GM18907 (cell line): Measurements from ENCODE around the gene TMEM132E.

Experiments used
- ATAC-seq: cut with Tn5 transposase; IDR thresholded peaks from one replicate; pipeline ENCODE4 v1.9.1; 2021; ENCODE audit warnings: mild to moderate bottlenecking, moderate library complexity; ENCODE audit not compliant: unreplicated experiment

The TMEM132E gene

DNA sequence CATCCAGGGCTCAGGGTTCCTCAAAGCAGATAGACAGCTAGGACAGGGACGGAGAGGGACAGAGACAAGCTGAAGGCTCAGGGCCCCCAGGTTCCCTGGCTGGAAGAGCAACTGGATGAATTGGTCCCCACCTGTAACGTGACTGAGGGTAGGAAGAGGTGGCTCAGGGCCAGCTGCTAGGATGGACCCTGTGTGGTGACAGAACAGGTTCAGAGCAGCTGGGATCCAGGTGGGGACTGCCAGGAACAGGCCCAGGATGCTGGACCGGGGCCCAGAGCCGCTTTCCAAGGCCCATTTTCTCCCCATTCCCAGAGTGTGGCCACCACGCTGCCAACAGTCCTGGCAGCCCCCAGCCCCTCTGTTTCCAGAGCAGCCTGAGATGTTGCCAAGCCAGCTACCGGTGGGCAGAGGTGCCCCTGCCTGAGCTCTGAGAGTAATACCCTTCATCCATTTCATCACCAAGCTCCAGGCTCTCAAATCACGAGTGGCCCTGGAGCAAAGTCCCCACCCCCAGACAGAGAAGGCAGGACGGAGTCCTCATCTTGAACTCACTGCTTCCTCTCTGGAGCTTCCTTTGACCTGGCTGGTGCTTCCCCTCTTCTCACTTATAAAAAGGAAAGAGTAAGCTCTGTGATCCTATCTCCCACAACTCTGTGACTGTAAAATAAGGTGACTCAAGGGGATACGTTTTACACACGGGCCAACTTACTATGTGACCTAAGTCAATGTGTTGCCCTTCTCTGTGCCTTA, 79.6 kb downstream of the TMEM132E start:
- ATAC-seq: no peak

DNA sequence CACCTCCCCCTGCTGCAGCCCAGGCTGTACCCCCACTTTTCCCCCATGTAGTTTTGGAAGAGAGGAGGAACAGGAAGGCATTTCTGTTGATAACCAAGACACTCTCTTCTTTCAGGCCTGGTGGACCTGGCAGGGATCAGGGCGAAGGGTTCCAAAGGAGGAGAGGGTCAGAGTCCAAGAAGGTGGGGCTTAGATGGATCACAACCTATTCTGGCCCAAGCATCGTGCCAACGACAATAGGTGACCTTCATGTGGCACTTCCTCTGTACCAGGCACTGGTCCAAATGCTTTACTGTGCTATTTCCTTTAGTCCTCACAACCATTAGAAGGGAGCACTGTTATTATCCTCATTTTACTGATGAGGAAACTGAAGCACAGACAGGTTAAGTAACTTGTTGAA, 84.3 kb downstream of the TMEM132E start:
- ATAC-seq: no peak

DNA sequence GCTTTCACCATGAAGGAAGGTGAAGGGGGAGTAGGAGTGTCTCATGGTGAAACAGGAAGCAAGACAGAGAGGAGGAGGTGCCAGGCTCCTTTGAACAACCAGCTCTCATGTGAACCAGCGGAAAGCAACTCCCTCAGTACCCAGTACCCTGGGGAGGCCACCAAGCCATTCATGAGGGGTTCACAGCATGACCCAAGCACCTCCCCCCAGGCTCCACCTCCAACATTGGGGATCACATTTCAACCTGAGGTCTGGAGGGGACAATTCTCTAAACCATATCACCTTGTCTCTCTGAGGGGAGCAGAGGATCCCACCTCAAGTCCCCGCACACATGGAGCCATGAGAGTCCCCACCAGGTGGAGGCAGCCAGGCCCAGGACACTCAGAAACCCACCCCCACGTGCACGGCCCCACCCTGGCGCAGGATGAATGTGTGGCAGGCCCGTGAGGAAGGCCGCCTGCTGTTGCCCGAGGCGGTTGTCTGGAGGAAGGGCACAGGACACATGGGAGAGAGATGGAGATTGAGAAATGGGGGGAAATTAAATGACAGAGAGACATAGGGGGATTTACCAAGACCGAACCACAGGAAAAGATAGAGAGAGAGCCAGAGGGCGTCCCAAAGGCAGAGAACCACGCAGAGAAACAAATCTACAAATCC, 85.9 kb downstream of the TMEM132E start:
- no peak for ATAC-seq

DNA sequence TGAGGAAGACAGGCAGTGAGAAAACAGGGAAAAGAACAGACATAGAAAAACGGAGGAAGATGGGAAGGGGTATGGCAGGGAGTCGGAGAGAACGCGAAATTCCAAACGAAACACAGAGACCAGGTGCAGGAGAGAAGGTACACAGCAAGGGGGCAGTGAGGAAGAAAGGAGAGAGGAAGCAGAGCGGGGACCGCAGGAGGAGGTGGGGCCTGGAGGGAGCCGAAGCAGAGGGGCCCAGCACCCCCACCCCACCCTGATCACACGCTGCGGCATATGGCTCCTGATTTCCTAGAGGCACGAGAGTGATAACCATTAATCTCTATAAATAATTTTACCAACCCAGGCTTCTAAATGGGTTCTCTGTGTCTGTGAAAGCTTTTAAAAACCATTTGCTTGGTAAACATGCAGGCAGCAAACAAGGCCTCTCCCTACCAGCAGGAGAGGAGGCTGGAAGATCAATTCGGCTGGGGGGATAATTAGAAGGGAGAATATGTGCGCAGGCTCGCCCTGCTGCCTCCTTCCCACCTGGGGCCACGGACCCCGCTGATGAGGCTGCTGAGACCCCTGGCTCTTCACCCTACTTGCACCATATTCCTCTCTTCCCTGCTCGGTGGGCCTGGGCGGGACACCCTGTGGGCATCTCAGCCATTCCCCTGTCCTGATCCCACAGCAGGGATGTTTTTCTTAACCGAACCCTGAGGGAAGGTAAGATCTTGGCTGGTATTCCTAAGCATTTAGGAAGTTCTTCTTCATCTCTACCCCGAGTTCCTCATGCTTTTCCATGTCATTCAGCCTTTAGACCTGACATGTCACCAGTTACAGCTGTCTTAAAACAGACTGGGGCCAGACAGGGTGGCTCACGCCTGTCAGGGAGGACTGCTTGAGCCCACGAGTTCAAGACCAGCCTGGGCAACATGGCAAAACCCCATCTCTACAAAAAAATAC, 86.7 kb downstream of the TMEM132E start:
- no peak for ATAC-seq

DNA sequence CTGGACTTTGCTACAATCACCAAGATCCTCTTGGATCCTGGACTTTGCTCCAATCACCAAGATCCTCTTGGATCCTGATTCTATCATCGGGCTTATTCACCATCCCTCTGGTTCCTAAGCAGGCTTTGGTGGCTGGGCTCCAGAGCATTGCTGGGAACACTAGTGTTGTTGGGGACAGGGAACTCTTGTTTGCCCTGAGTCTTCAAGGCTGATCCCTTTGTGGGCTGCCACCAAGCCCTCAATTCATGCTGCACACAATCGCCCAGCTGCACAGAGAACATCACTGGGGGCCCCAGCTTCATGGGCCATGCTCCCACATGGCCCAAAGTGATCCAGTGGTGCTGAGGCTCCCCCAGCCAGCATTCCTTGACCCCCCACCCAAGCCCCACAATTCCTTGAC, 88.3 kb downstream of the TMEM132E start:
- no peak for ATAC-seq

DNA sequence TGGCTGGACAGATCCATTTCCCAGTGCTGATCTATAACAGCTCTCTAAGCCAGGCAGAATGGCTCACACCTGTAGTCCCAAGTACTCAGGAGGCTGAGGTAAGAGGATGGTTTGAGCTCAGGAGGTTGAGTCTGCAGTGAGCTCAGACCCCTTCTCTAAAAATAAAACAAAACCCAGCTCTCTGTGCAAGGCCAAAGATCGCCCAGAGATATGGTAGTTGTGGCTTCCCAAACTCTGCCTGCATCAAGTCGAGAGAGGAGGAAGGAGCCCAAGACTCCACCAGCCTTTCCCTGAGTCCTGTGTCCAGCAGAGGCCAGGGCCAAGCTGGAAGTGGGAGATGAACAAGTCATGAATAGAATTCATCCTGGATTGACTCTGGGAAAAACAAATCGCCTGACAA, 88.8 kb downstream of the TMEM132E start:
- ATAC-seq: no peak

DNA sequence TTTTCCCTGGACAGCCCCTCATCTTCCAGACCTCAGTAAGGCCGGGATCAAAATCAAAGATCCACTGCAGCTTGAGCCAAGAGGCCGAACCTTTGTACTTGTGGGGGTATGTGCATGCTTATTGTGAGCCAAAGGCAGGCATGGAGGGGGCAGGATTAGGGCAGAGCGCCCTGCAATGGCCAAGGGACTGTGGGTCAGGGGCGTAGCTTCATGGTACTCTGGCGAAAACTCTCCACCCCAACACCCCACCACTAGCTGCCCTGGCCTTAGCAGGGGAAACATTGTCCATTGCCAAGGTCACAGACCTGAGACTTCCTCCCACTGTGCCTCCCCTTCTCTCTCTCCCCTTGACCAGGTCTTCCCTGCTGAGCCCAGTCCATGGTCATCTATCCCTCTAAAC, 90.1 kb downstream of the TMEM132E start:
- ATAC-seq: no peak

DNA sequence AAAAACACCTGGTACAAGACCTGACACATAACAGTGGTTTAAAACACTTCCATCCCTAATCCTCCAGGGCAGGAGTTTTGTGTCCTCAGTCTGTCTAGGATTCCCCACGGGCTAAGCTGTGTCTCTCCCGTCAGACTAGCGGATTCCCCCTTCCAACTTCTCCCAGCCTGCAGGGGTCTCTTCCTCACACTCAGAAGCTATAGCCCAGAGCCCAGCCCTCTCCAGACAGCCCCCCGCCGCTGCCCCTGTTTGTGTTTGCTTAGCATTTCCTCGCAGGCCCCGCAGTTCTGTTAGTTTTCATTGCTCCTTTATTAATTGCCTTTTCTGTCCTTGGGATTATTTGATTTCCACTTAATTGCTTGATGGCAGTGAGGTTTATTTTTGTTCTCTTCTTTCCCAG, 91.2 kb downstream of the TMEM132E start:
- ATAC-seq: no peak

DNA sequence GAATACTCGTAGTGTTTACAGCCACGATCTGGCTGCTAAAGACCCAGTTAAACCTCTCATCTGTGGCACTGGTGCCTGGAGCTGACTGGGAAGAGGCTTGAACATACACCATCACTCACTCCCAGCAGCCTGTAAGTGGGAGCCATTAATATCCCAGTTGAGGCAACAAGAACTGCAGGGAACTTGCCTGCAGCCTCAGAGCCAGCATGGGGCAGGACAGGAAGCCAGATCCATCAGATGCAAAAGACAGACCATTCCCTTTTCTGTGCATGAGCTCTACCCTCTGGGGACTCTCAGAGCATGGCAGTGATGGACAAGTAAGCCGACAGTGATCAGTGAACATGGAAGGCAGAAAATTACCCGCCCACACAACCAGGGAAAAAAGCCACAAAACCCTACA, 91.8 kb downstream of the TMEM132E start:
- ATAC-seq: no peak

DNA sequence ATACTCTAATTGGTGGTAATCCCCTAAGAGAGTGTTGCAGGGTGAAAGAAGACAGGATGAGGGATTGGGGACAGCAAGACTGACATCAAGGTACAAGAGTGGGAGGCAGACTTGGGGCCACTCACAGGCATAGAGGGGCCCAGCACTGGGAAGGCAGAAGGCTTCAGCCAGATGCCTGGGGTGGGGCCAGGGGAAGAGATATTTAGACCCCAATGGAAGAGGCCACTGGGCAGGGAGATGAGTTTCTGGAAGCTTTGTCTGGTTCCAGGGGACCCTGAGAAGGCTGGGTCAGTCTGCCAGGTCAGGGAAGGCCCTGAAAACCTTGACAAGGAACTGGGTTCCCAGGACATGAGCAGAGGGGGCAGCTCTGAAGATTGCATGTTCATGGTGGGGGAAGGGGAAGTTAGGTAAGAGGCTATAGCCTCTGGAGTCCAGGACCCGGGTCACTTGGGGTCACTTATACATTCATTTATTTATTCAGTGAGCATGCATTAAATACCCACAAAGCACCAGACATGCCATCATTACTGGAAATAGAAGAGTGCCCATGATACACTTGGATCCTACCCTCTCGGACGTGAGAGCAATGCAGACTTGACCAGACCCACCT, 92.9 kb downstream of the TMEM132E start:
- ATAC-seq: no peak

DNA sequence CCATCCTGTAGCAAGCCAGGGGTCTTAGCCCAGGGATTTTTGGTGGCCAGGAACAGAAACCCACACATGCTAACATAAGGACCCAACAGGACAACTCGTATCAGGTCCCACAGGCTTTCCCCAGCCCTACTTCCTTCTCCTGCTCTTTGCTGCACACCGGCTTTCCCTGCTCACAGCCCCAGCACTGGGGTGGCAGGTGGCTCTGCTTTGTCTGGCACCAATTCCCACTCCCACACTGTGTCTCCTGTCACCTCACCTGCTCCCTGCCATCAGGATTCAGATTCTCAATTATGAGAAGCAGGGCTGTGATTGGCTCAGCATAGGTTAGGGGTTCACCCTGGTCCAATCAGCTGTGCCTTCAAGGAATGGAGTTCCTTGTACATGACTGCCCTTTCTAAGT, 94.1 kb downstream of the TMEM132E start:
- ATAC-seq: no peak

DNA sequence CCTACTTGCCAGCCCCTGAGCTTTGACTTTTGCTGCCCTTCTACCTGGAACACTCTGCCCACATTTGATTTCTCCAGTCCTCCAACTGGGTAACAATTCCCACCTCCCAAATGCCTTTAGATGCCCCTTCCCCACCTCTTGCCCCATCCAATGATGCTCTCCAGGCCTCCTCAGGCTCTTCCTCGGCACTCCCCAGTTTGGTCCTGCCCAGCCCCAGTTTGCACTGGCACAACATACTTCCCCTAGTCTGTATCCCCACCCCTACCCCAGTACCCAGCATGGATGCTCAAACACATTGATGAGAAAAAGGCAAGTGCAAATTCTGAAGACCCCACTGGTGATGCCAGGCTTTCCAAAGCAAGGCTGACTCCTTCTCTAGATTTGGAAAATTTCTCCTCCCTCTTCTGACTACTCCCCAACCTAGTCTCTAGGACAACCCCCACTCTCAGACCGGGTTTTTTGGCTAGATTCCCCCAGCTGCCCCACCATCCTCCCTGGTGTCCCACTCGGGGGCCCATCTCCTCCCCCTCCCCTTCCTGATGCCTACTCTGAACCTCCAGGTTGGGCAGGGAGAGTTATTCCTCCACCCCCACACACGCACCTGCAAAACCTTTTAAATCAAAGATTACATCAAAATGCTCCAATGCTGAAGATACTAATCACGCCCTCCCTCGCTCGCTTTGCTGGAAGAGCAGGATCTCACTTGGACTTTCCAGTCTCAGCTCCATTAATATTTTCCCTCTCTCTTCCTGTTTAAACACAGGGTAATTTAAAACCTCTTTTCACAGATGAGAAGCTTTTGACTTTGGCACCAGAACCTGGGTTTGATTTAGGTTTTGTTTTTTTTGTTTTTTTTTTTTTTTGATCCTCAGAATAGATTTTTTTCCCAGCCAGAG, 94.9 kb downstream of the TMEM132E start:
- ATAC-seq: no peak

DNA sequence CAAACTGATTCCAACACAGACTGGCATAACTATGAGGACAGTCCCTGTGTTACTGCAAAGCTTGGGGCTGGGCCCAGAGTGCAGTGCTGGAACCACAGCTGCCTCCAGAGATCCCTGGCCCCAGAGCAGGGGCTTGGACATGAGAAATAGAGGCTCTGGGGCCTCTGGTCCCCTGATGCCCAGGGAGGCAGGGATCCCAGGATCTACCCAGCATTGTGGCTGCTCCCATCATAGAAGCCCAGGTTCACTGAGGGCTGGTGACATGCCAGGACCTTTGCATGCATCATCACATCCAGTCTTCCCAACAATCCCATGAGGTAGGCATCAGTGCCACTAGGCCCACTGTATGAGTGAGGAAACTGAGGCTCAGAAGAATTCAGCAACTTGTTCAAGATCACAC, 95.8 kb downstream of the TMEM132E start:
- no peak for ATAC-seq

DNA sequence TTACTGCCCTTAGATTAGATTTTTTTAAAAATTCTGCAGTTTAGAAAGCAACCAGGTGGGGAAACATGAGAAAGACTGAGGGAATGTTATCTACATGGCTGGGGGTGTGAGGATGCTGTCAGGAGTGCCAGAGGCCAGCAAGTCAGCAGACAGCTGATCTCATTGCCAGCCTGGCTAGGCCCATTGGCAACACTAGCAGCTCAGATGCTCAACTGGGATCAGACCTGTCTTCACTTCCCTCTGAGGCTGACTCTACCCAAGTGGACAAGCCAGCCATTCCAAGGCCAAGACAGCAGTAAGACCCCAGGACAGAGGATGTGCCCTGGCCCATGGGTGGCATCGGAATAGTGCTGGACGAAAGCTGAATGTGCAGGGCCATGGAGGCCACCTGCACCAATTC, 96.2 kb downstream of the TMEM132E start:
- no peak for ATAC-seq

DNA sequence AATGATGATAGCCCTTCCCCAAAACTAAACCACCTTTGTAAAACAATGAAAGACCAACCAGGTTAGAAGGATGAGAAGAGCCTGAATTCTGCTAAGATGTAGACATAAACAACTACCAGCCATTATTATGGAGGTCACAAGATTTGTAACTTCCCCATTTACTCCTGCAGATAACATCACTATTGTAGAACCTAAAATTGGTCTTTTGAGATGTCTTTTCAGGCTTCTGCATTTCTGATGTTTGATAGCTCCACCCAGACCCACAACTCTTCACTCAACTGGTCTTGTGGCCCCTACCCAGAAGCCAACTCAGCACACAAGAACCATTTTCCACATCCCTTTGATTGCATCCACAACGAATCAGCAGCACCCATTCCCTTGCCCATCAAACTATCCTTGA, 100.8 kb downstream of the TMEM132E start:
- no peak for ATAC-seq

DNA sequence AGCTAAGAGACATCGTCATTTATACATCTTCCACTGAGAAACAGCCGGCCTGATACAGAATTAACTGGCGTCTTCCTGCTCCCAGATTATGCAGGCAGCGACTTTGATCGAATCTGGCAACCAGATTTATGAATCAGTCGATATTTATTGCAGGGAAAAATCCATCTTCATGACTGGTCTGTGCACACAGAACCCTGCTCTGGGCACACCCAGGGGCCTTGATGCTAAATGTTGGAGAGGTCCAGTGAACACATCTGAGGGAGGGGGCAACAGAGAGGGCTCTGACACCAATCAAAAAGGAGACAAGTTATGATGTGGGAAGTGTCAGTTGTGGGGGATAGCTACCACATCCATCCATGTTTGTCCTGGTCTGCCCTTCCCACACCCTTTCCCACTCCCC, 102.9 kb downstream of the TMEM132E start:
- ATAC-seq: no peak

DNA sequence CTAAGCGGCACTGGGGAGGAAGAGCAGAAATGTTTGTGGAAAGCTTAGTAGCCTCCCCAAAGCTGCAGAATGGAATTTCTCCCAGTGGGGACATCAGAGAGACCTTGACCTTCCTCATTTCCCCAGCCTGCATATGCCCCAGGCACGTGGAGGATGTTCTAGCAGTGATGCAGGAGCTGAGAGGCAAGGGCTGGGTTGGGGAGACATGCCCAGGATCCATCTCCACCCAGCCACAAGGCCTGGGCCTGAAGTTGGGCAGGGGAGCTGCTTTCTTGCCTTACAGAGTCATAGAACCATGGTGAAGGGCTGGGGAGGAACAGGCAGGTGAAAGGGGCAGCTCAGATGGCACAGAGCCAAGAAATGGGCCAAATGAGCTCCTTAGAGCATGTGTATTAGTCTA, 104.0 kb downstream of the TMEM132E start:
- no peak for ATAC-seq
